ENCODE data around the gene FBXW9.
"Not testable (repeated sequence)": the region's sequence is repeated elsewhere in the genome, so short reads cannot be mapped to it uniquely, and the experiment has no call there.

DNA sequence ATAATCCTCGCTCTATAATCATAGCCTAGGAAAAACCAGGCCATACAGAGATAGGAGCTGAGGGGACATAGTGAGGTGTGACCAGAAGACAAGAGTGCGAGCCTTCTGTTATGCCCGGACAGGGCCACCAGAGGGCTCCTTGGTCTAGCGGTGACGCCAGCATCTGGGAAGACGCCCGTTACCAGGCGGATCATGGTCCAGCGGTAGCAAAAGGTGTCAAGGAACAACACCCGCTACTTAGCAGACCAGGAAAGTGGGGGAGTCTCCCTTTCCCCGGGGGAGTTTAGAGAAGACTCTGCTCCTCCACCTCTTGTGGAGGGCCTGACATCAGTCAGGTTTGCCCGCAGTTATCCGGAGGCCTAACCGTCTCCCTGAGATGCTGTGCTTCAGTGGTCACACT is 15.6 kb upstream of the FBXW9 start:
- TF ChIP-seq, protein P1, sequence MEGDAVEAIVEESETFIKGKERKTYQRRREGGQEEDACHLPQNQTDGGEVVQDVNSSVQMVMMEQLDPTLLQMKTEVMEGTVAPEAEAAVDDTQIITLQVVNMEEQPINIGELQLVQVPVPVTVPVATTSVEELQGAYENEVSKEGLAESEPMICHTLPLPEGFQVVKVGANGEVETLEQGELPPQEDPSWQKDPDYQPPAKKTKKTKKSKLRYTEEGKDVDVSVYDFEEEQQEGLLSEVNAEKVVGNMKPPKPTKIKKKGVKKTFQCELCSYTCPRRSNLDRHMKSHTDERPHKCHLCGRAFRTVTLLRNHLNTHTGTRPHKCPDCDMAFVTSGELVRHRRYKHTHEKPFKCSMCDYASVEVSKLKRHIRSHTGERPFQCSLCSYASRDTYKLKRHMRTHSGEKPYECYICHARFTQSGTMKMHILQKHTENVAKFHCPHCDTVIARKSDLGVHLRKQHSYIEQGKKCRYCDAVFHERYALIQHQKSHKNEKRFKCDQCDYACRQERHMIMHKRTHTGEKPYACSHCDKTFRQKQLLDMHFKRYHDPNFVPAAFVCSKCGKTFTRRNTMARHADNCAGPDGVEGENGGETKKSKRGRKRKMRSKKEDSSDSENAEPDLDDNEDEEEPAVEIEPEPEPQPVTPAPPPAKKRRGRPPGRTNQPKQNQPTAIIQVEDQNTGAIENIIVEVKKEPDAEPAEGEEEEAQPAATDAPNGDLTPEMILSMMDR (IDR thresholded peaks at IDR 0.05), result peak in 4 of 6 experiments; percentile 18 to 46 (median 40)
- TF ChIP-seq POLR2A (IDR thresholded peaks at IDR 0.05), result not testable (repeated sequence)

Data from thyroid gland (tissue), 4 donors.